ENCODE measurements around the gene GABARAPL1.

- TF ChIP-seq, protein P1, sequence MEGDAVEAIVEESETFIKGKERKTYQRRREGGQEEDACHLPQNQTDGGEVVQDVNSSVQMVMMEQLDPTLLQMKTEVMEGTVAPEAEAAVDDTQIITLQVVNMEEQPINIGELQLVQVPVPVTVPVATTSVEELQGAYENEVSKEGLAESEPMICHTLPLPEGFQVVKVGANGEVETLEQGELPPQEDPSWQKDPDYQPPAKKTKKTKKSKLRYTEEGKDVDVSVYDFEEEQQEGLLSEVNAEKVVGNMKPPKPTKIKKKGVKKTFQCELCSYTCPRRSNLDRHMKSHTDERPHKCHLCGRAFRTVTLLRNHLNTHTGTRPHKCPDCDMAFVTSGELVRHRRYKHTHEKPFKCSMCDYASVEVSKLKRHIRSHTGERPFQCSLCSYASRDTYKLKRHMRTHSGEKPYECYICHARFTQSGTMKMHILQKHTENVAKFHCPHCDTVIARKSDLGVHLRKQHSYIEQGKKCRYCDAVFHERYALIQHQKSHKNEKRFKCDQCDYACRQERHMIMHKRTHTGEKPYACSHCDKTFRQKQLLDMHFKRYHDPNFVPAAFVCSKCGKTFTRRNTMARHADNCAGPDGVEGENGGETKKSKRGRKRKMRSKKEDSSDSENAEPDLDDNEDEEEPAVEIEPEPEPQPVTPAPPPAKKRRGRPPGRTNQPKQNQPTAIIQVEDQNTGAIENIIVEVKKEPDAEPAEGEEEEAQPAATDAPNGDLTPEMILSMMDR (IDR thresholded peaks at IDR 0.05) = no peak
- TF ChIP-seq EZH2 (IDR thresholded peaks at IDR 0.05; ENCODE audit: borderline replicate concordance, insufficient read depth, low read depth, low read length, poor library complexity, severe bottlenecking) = no peak
Measured at GRCh38 chr12:10205220-10205807, 7.4 kb upstream of the GABARAPL1 start.
